Measurements from ENCODE around the gene DNAH8. TPM values are rescaled to one million over a fixed set of nuclear protein-coding genes. Genes with fewer than 3 reads are reported as not detected.

DNAH8 gene
- total RNA-seq, 1 donor, result under 0.01 TPM

DNA sequence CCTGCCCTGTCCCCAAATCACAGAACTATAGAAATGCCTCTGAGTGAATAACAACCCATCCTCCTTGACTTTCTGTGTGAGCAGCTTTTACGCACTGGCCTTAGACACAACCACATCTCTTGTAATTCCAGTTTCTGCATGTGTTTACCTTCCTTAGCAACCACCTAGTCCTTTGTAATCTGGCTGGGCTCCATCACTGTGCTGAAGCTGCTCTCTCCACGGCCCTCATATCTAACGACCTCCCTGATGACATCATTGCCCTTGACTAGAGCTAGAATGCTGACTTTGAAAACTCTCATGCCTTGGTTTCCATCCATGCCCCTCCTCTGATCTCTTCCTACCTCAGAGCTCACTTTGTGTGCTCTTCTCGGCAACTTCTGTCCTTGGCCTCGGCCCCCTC is 303.0 kb downstream of the DNAH8 start:
- H3K4me3 ChIP-seq (ENCODE audit: low read depth, low read length), result no peak overlapping the region
- TF ChIP-seq, protein P1, sequence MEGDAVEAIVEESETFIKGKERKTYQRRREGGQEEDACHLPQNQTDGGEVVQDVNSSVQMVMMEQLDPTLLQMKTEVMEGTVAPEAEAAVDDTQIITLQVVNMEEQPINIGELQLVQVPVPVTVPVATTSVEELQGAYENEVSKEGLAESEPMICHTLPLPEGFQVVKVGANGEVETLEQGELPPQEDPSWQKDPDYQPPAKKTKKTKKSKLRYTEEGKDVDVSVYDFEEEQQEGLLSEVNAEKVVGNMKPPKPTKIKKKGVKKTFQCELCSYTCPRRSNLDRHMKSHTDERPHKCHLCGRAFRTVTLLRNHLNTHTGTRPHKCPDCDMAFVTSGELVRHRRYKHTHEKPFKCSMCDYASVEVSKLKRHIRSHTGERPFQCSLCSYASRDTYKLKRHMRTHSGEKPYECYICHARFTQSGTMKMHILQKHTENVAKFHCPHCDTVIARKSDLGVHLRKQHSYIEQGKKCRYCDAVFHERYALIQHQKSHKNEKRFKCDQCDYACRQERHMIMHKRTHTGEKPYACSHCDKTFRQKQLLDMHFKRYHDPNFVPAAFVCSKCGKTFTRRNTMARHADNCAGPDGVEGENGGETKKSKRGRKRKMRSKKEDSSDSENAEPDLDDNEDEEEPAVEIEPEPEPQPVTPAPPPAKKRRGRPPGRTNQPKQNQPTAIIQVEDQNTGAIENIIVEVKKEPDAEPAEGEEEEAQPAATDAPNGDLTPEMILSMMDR (IDR thresholded peaks at IDR 0.05; ENCODE audit: insufficient read depth, low read depth, low read length), result no peak
- no peak for DNase-seq (ENCODE audit: low read depth)

DNA sequence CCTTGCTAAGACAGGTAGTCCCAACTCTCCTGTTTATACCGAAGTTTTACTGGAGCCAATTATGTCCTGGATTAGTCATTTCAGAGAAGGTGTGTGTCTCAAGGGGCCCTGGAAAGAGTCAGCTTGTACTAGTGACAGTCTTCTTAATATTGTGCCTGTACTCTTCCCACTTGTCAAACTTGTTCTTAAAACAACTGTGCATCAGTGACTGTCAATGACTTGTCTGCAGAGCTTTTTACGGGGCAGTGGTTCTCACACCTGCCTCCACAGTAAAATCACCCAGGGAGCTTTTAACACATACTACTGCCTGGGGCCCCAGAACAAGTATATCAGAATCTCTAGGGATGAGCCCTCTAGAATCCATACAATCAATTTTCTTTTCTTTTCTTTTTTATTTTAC is 305.0 kb downstream of the DNAH8 start:
- TF ChIP-seq, protein P1 (IDR thresholded peaks at IDR 0.05; ENCODE audit: insufficient read depth, low read depth, low read length), result no peak
- no peak overlapping the region for H3K4me3 ChIP-seq (ENCODE audit: low read depth, low read length)
- no peak for DNase-seq (ENCODE audit: low read depth)

DNA sequence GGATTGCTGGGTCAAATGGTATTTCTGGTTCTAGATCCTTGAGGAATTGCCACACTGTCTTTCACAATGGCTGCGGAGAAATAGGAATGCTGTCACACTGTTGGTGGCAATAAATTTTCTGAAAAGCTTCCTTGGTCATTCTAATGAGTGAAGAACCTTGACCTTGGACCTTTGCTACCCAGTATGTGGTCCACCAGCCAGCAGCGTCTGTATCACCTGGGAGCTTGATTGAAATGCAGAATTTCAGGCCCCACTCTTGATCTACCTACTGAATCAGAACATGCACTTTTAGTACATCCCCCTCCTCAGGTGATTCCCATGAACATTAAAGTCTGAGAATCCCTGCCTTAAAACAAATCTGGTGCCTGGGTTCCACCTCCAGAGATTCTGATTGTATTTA is 305.9 kb downstream of the DNAH8 start:
- DNase-seq (ENCODE audit: low read depth), result no peak
- no peak overlapping the region for H3K4me3 ChIP-seq (ENCODE audit: low read depth, low read length)
- TF ChIP-seq, protein P1 (IDR thresholded peaks at IDR 0.05; ENCODE audit: insufficient read depth, low read depth, low read length), result no peak

DNA sequence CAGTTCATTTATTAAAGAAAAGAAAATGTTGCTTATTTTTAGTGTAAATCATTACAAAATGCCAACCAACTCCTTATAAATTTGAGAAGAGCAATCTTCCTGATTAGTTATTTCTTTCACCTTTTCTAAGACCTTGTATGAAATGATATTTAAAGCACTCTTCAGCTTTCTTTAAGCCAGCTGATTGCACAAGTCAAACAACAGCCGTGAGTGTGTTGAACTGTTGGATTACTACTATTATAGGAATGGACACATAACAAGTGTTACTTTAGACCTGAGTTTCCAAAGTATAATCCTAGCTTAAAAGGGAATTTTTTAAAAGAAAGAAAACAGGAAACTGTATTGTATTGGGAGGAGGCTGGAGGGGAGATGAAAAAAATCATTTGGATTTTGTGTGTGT is 306.7 kb downstream of the DNAH8 start:
- TF ChIP-seq, protein P1 (IDR thresholded peaks at IDR 0.05; ENCODE audit: insufficient read depth, low read depth, low read length), result no peak
- no peak overlapping the region for H3K4me3 ChIP-seq (ENCODE audit: low read depth, low read length)
- DNase-seq (ENCODE audit: low read depth), result no peak

DNA sequence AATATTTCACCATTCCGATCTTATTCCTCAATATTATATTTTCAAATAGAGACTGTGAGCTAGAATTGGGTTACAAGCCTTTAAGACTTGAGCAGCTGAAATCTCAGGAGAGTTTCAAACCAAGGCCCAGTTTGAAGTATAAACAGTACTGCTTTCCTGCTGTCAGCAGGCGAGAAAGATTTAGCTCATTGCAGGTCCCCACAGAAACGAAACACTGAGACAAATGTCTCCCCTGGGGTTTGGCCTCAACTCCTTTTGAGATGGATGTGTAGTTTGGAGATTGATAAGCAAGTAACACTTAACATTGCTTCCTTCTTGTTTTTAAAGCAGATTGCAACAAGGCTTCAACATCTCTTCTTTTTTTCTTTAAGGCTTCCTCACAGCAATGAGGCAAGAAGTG is 311.1 kb downstream of the DNAH8 start:
- H3K4me3 ChIP-seq (ENCODE audit: low read depth, low read length), result no peak overlapping the region
- no peak for DNase-seq (ENCODE audit: low read depth)
- TF ChIP-seq, protein P1 (IDR thresholded peaks at IDR 0.05; ENCODE audit: insufficient read depth, low read depth, low read length), result no peak

DNA sequence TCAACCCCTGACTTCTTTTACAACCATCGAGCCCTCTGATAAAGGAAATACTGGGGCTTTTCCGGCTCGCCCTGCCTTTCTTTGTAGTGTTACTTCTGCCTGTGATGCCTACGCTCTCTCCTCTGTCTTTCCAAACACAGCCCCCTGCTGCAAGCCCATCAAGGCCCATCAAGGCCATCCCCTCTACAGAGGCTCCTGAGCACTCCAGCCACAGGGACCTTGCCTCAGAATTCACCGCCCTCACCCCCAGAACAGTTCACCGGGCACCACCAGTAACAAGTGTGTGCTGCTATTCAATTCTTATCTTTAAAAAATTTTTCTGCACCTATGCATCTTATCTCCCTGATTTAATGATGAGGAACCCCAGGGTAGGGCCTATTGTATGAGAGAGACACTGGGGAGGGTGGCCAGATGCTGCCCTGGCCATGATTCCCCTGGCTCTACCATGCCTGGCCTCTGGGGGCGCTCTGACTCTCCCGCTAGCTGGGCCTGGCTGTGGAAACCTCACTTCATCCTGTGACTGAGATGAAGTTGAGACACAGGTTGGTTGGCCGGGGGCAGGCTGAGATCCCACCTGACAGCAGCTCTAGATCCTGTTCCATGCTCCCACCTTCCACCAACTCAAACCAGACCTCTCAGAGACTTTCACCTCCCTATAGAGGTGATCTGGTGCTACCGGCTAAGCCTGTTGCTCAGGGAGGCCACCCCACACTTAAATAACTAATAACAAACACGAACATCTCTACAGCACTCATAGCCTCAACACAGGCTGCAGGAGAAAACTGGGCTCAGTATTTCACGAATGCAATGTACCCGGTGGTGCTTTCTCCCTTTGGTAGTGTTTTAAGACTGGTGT is 314.3 kb downstream of the DNAH8 start:
- no peak overlapping the region for H3K4me3 ChIP-seq (ENCODE audit: low read depth, low read length)
- TF ChIP-seq, protein P1 (IDR thresholded peaks at IDR 0.05; ENCODE audit: insufficient read depth, low read depth, low read length), result peak; percentile 81
- no peak for DNase-seq (ENCODE audit: low read depth)
